ENCODE measurements around the gene MEG3. TPM values are rescaled to one million over a fixed set of nuclear protein-coding genes. Genes with fewer than 3 reads are reported as not detected.

Gene MEG3
- total RNA-seq, 4 donors from 2014 or later: 1.2 to 18.9 (median 3.5) TPM

DNA sequence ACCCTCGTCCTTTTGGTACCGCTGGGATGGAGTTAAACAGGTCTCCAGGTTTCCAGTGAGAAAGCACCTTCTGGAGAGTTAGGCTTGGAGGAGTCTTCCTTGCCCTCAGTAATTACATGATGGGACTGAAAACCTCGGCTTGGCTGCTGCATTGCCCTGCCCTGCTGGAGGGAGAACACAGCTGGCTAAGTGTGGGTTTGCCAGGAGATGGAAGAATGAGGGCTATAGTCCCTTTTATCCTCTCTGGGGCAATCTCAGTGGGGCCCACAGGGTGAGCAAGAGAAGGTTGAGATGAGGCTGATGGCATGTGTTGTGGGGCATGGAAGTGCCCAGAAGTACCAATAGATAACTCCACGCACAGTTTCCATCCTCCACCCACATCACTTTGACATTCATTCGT, 23.2 kb upstream of the MEG3 start:
- Histone ChIP-seq H3K27ac (no peak overlapping the region), H3K4me1 (no peaks in the 10 kb centered on the region), H3K27me3 (peaks cover 0 to 16% (median 0%) of the 10 kb centered on the region in 4 donors), H3K36me3 (no peaks in the 10 kb centered on the region), H3K9me3 (no peaks in the 10 kb centered on the region), H3K4me3 (no peak overlapping the region)
- no peak for DNase-seq
- TF ChIP-seq CTCF (IDR thresholded peaks at IDR 0.05) (no peak), POLR2A (IDR thresholded peaks at IDR 0.05) (no peak)
- WGBS, 2 donors: 73 to 91% methylated on average over 5 of the region's 5 CpGs
- intact Hi-C loops (cut with DNase I): no loop called here

GRCh38 chr14:100803226-100803625, 22.7 kb upstream of the MEG3 start:
- 58 to 68% methylated on average over 5 to 6 of the region's 8 CpGs for WGBS, 2 donors
- intact Hi-C loops (cut with DNase I): no loop called here
- Histone ChIP-seq H3K27me3 (peaks cover 0 to 20% (median 0%) of the 10 kb centered on the region in 4 donors), H3K27ac (no peak overlapping the region), H3K9me3 (no peaks in the 10 kb centered on the region), H3K4me1 (no peaks in the 10 kb centered on the region), H3K36me3 (no peaks in the 10 kb centered on the region), H3K4me3 (no peak overlapping the region)
- TF ChIP-seq POLR2A (IDR thresholded peaks at IDR 0.05) (no peak), CTCF (IDR thresholded peaks at IDR 0.05) (no peak)
- no peak for DNase-seq

- H3K4me3 ChIP-seq: no peak overlapping the region
- H3K27ac ChIP-seq: no peak overlapping the region
- no peaks in the 10 kb centered on the region for H3K4me1 ChIP-seq
- peaks cover 0 to 25% (median 0%) of the 10 kb centered on the region in 4 donors for H3K27me3 ChIP-seq
- 73 to 83% methylated on average over 9 to 13 of the region's 14 CpGs for WGBS, 2 donors
- intact Hi-C loops (cut with DNase I): no loop called here
- H3K36me3 ChIP-seq: no peaks in the 10 kb centered on the region
- peaks cover 0 to 4% (median 0%) of the 10 kb centered on the region in 3 donors for H3K9me3 ChIP-seq
- TF ChIP-seq CTCF (IDR thresholded peaks at IDR 0.05): no peak
- TF ChIP-seq POLR2A (IDR thresholded peaks at IDR 0.05): no peak
- no peak for DNase-seq
Measured at GRCh38 chr14:100803676-100804075, 22.2 kb upstream of the MEG3 start.

GRCh38 chr14:100804138-100804537, 21.8 kb upstream of the MEG3 start:
- H3K4me1 ChIP-seq: no peaks in the 10 kb centered on the region
- DNase-seq: no peak
- H3K9me3 ChIP-seq: peaks cover 0 to 9% (median 0%) of the 10 kb centered on the region in 3 donors
- H3K4me3 ChIP-seq: no peak overlapping the region
- H3K27ac ChIP-seq: no peak overlapping the region
- no CpG with 5 or more reads among the region's 13 CpGs for WGBS, 2 donors
- intact Hi-C loops (cut with DNase I): no loop called here
- H3K27me3 ChIP-seq: peaks cover 0 to 29% (median 0%) of the 10 kb centered on the region in 4 donors
- no peaks in the 10 kb centered on the region for H3K36me3 ChIP-seq
- no peak for TF ChIP-seq POLR2A (IDR thresholded peaks at IDR 0.05)
- TF ChIP-seq CTCF (IDR thresholded peaks at IDR 0.05): no peak

GRCh38 chr14:100804558-100805309, 21.2 kb upstream of the MEG3 start:
- H3K36me3 ChIP-seq: no peaks in the 10 kb centered on the region
- H3K27me3 ChIP-seq: peaks cover 0 to 35% (median 0%) of the 10 kb centered on the region in 4 donors
- WGBS, 2 donors: 71 to 77% methylated on average over 8 of the region's 9 CpGs
- H3K4me3 ChIP-seq: no peak overlapping the region
- H3K4me1 ChIP-seq: no peaks in the 10 kb centered on the region
- H3K9me3 ChIP-seq: peaks cover 0 to 15% (median 0%) of the 10 kb centered on the region in 3 donors
- TF ChIP-seq POLR2A (IDR thresholded peaks at IDR 0.05): no peak
- TF ChIP-seq CTCF (IDR thresholded peaks at IDR 0.05): no peak
- no peak for DNase-seq
- intact Hi-C loops (cut with DNase I): no loop called here
- H3K27ac ChIP-seq: no peak overlapping the region

All from esophagus squamous epithelium (tissue), 5 donors.